Stimulated activated naive CD8-positive, alpha-beta T cell treated with anti-CD3 and anti-CD28 coated beads, Interleukin-15, Interleukin-2, amounts not matched to agents 100 U/mL and 50 U/mL, for 24 hours (primary cell): ENCODE results near the gene ARHGEF1.
A peak's percentile ranks its signal among the peaks of the same experiment; 100 is the strongest.

Source experiments
- ATAC-seq: fragments of 150-1000 bp; cut with Tn5 transposase; one replicate; pipeline ENCODE4 v1.10.0; 2021
- DNase-seq: peaks from one replicate; pipeline ENCODE4 v3.0.0; 2021

The ARHGEF1 gene

GRCh38 chr19:41883821-41884733, 1.1 kb downstream of the ARHGEF1 start:
- peak; percentile 81 for ATAC-seq
- DNase-seq = peak; percentile 92

GRCh38 chr19:41886761-41887710, 4.1 kb downstream of the ARHGEF1 start:
- ATAC-seq = peak; percentile 48

GRCh38 chr19:41887711-41888382, 4.9 kb downstream of the ARHGEF1 start:
- ATAC-seq (peak; percentile 66), DNase-seq (peak; percentile 90)

More at GRCh38 chr19:41886761-41887710, 4.1 kb downstream of the ARHGEF1 start:
- peak; percentile 73 for DNase-seq

GRCh38 chr19:41888926-41889325, 5.9 kb downstream of the ARHGEF1 start:
- no peak for ATAC-seq
- DNase-seq = no peak

- ATAC-seq = no peak
- no peak for DNase-seq
Measured at GRCh38 chr19:41889896-41890295, 6.9 kb downstream of the ARHGEF1 start.

- ATAC-seq (no peak), DNase-seq (no peak)
Measured at GRCh38 chr19:41890936-41891335, 8.0 kb downstream of the ARHGEF1 start.

GRCh38 chr19:41892173-41892902, 9.4 kb downstream of the ARHGEF1 start:
- no peak for ATAC-seq
- no peak for DNase-seq

GRCh38 chr19:41893899-41894298, 10.9 kb downstream of the ARHGEF1 start:
- DNase-seq (no peak), ATAC-seq (peak; percentile 26)

- no peak for DNase-seq
- ATAC-seq = no peak
Measured at GRCh38 chr19:41894350-41894749, 11.4 kb downstream of the ARHGEF1 start.

GRCh38 chr19:41895745-41896580, 13.0 kb downstream of the ARHGEF1 start:
- peak; percentile 43 for DNase-seq
- peak; percentile 64 for ATAC-seq

- ATAC-seq = no peak
Measured at GRCh38 chr19:41896581-41896942, 13.6 kb downstream of the ARHGEF1 start.

GRCh38 chr19:41897181-41897580, 14.2 kb downstream of the ARHGEF1 start:
- DNase-seq (no peak), ATAC-seq (no peak)

More at GRCh38 chr19:41896581-41896942, 13.6 kb downstream of the ARHGEF1 start:
- no peak for DNase-seq

- no peak for DNase-seq
- ATAC-seq = no peak
Measured at GRCh38 chr19:41897820-41898219, 14.8 kb downstream of the ARHGEF1 start.

GRCh38 chr19:41898235-41898634, 15.3 kb downstream of the ARHGEF1 start:
- DNase-seq (no peak), ATAC-seq (no peak)

- DNase-seq (no peak), ATAC-seq (no peak)
Measured at GRCh38 chr19:41901707-41902360, 18.9 kb downstream of the ARHGEF1 start.

GRCh38 chr19:41902594-41902993, 19.6 kb downstream of the ARHGEF1 start:
- DNase-seq = no peak
- no peak for ATAC-seq

GRCh38 chr19:41903193-41903953, 20.4 kb downstream of the ARHGEF1 start:
- ATAC-seq (no peak), DNase-seq (no peak)

GRCh38 chr19:41904118-41904870, 21.3 kb downstream of the ARHGEF1 start:
- DNase-seq (no peak), ATAC-seq (no peak)
